ENCODE data around the gene SPDYA. TPM values are rescaled to one million over a fixed set of nuclear protein-coding genes. Genes with fewer than 3 reads are reported as not detected.

SPDYA gene
- total RNA-seq (1 to 10 TPM; 2.8 to 5.3 TPM), polyA plus RNA-seq (under 1 TPM in 1 of 2 donors, not detected in 1; 0.59 TPM)
- long read RNA-seq, donor 1, partial matches to known transcripts = 1 of 46 reads
- long read RNA-seq, donor 1, other reads (novel, unspliced or antisense) = 45 of 46 reads
- long read RNA-seq, donor 2, partial matches to known transcripts = 0 of 9 reads
- long read RNA-seq, donor 2, other reads (novel, unspliced or antisense) = 9 of 9 reads

DNA sequence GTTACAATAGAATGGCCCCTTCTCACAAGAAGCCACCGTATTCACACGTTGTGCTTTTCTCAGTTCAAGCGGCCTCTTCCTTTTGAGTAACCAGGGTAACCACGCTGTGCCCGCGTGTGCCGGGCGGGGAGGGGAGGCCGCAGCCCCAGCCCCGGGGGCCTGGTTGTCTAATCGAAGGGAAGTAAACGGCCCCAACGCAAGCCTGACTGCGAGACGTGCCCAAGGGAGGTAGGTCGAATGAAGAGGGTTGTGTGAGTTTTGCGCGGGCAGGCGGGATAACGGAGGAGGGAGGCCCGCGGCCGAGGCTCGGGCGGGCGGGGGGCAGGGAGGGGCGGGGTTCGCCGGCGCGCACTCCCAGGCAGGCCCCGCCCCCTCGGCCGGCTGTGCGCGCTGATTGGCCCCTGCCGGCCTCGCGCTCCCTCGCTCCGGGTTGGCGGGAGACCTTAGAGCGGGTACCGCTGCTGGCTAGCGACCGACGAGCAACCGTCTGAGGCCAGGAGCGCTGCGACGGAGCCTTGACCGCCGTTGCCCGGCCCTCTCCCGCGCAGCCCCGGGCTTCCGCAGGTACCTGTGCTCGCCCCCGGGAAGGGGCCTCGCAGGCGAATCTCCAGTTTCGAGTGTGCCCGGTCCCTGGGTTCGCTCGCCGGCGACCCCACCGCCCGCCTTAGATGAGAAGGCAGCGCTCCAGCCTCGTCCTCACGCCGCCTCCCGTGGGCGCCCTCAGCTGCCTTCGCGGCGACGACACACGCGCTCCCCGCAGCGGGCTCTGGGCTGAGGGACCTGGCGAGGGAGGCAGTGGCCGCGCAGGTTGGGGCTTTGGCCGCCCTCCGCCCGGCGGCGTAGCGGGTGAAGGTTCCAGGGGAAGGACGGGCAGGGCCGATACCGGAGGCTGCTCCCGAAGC is at the start of gene SPDYA:
Gene SPDYA, plus strand, starts transcription at position 451 of the 902 bp plus-strand sequence. CDS start 5,181 bp downstream, outside the sequence.
- H3K27me3 ChIP-seq (ENCODE audit: control insufficient read depth in 1 of 2, insufficient read depth in 2 of 2, low read length in 1 of 2) = no peaks in the 10 kb centered on the region
- H3K9me3 ChIP-seq (ENCODE audit: control insufficient read depth, low read length) = no peaks in the 10 kb centered on the region
- peak within 1 kb of the TSS in 1 of 2 donors; percentile 11 for H3K27ac ChIP-seq (ENCODE audit: low read depth in 1 of 2, low read length in 2 of 2)
- no peaks in the 10 kb centered on the region for H3K4me1 ChIP-seq (ENCODE audit: control insufficient read depth in 1 of 2, insufficient read depth in 2 of 2, low read length in 2 of 2)
- intact Hi-C loops (cut with DNase I) = no loop called here
- 2% methylated on average over 77 to 97 of the region's 97 CpGs for WGBS, 2 donors
- peak; percentile 93 for ATAC-seq (ENCODE audit: low FRiP score)
- H3K4me3 ChIP-seq (ENCODE audit: low read length in 2 of 2) = peak within 1 kb of the TSS; percentile 2 to 31
- H3K36me3 ChIP-seq (ENCODE audit: control insufficient read depth in 1 of 2, insufficient read depth in 2 of 2, low read length in 1 of 2) = no peaks in the 10 kb centered on the region
- DNase-seq = peak; percentile 88 to 94

DNA sequence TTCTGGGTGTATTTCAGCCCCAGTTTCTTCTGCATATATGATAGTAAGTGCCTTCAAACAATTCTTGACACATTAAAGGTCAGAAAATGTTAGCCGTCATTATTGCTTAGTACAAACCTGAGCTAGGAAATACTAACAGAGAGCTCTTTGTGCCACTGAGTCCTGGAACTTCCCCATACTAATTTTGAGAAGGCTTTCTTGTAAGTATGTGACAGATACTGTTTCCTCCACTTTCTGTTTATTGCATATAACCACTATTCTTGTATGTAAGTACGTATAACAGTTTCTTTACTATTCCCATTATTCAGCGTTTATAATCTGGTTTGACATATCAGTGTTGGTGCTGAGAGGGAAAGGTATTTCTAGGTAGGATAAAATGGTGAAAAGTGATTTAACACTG is 49.2 kb upstream of the SPDYA start:
- Histone ChIP-seq H3K9me3 (ENCODE audit: control insufficient read depth, low read length) (no peaks in the 10 kb centered on the region), H3K27ac (ENCODE audit: low read depth in 1 of 2, low read length in 2 of 2) (no peak overlapping the region), H3K4me1 (ENCODE audit: control insufficient read depth in 1 of 2, insufficient read depth in 2 of 2, low read length in 2 of 2) (peaks cover 0 to 12% of the 10 kb centered on the region in 2 donors), H3K27me3 (ENCODE audit: control insufficient read depth in 1 of 2, insufficient read depth in 2 of 2, low read length in 1 of 2) (no peaks in the 10 kb centered on the region), H3K4me3 (ENCODE audit: low read length in 2 of 2) (peak overlapping the region in 1 of 2 donors; percentile 41), H3K36me3 (ENCODE audit: control insufficient read depth in 1 of 2, insufficient read depth in 2 of 2, low read length in 1 of 2) (peaks cover 0 to 4% of the 10 kb centered on the region in 2 donors)
- ATAC-seq (ENCODE audit: low FRiP score) = no peak
- intact Hi-C loops (cut with DNase I) = no loop called here
- 28 to 38% methylated on average over 3 of the region's 3 CpGs for WGBS, 2 donors
- no peak for DNase-seq

DNA sequence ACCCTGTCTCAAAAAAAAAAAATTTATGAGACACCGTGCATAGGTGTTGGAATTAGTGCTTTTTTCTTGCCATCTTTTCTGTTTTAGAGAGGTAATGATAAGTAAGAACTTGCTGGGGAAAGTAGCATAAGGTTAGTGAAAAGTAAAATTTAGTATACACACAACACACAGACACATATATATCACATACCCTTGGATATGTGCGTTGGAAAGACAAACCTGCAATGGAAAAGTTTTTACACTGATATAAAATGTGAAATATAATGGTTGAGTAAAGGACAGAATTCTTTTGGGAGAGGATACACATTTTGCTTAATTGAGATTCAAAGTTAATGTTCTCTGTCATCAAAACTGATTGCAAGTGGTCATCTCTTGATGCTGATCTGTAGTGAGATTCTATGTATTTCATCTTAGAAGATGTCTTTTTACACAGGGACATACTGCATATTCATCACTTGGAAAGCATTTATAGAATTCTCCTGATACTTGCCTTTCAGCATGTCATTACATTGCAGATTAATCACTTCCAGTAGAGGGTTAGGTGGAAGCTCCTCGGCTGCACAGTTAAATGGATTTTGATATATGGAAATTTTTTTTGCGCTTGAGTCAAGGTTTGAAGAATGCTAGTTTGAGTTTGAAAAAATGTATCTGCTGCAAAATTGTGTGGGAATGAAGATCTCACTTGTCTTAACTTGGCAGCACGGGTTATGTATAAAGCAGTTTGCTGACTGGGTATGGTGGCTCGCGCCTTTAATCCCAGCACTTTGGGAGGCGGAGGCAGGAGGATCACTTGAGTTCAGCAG is 45.5 kb upstream of the SPDYA start:
- no peak for ATAC-seq (ENCODE audit: low FRiP score)
- H3K4me1 ChIP-seq (ENCODE audit: control insufficient read depth in 1 of 2, insufficient read depth in 2 of 2, low read length in 2 of 2) = peaks cover 2 to 8% of the 10 kb centered on the region in 2 donors

DNA sequence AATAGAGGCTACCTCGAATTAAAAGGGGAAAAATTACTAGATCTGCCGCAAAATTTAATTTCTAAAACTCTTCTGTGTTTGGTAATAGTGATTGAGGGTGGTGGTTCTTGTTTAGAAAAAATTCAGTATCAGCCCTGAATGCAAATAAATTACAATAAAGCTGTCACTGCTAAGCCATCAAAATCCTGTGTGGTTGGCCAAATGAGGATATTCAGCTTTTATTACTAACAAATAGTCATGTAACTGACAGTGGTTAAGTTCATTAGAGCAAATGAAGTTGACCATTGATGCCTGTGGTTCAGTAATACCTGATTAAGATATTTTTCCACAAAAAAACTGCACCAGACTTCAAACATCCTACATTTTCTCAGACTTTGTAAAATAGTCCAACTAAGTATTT is 44.6 kb upstream of the SPDYA start:
- intact Hi-C loops (cut with DNase I) = no loop called here
- Histone ChIP-seq H3K4me3 (ENCODE audit: low read length in 2 of 2) (no peak overlapping the region), H3K27me3 (ENCODE audit: control insufficient read depth in 1 of 2, insufficient read depth in 2 of 2, low read length in 1 of 2) (no peaks in the 10 kb centered on the region), H3K27ac (ENCODE audit: low read depth in 1 of 2, low read length in 2 of 2) (no peak overlapping the region), H3K9me3 (ENCODE audit: control insufficient read depth, low read length) (no peaks in the 10 kb centered on the region), H3K36me3 (ENCODE audit: control insufficient read depth in 1 of 2, insufficient read depth in 2 of 2, low read length in 1 of 2) (no peaks in the 10 kb centered on the region), H3K4me1 (ENCODE audit: control insufficient read depth in 1 of 2, insufficient read depth in 2 of 2, low read length in 2 of 2) (peaks cover 2 to 6% of the 10 kb centered on the region in 2 donors)
- DNase-seq = no peak
- no peak for ATAC-seq (ENCODE audit: low FRiP score)
- 53 to 61% methylated on average over 2 of the region's 2 CpGs for WGBS, 2 donors

More for the DNA sequence above, 45.5 kb upstream of the SPDYA start:
- intact Hi-C loops (cut with DNase I) = no loop called here
- Histone ChIP-seq H3K27ac (ENCODE audit: low read depth in 1 of 2, low read length in 2 of 2) (no peak overlapping the region), H3K4me3 (ENCODE audit: low read length in 2 of 2) (no peak overlapping the region), H3K36me3 (ENCODE audit: control insufficient read depth in 1 of 2, insufficient read depth in 2 of 2, low read length in 1 of 2) (peaks cover 0 to 2% of the 10 kb centered on the region in 2 donors), H3K27me3 (ENCODE audit: control insufficient read depth in 1 of 2, insufficient read depth in 2 of 2, low read length in 1 of 2) (no peaks in the 10 kb centered on the region), H3K9me3 (ENCODE audit: control insufficient read depth, low read length) (no peaks in the 10 kb centered on the region)
- WGBS, 2 donors = 42 to 47% methylated on average over 8 of the region's 8 CpGs
- no peak for DNase-seq

DNA sequence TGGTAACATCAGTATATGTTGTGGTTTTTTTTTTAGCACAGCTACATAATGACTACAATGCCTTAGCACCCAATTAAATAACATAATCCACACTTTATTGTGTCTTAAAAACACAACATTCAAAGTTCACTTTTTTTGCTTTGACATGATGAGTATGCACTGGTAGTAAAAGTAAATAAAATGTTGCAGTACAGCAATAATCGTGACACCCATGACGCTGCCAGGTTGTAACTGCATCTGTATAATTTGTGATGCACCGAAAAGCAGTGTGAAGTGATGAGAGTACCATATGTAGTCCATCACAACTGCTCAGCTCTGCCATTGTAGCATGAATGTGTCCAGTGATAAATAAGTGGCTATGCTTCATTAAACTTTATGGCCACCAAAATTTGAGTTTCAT is 43.3 kb upstream of the SPDYA start:
- H3K36me3 ChIP-seq (ENCODE audit: control insufficient read depth in 1 of 2, insufficient read depth in 2 of 2, low read length in 1 of 2) = no peaks in the 10 kb centered on the region
- H3K27me3 ChIP-seq (ENCODE audit: control insufficient read depth in 1 of 2, insufficient read depth in 2 of 2, low read length in 1 of 2) = no peaks in the 10 kb centered on the region
- H3K27ac ChIP-seq (ENCODE audit: low read depth in 1 of 2, low read length in 2 of 2) = no peak overlapping the region
- WGBS, 2 donors = 44 to 50% methylated on average over 3 of the region's 3 CpGs
- DNase-seq (no peak), ATAC-seq (ENCODE audit: low FRiP score) (no peak)
- peaks cover 2 to 4% of the 10 kb centered on the region in 2 donors for H3K4me1 ChIP-seq (ENCODE audit: control insufficient read depth in 1 of 2, insufficient read depth in 2 of 2, low read length in 2 of 2)
- intact Hi-C loops (cut with DNase I) = no loop called here
- H3K9me3 ChIP-seq (ENCODE audit: control insufficient read depth, low read length) = no peaks in the 10 kb centered on the region
- no peak overlapping the region for H3K4me3 ChIP-seq (ENCODE audit: low read length in 2 of 2)

DNA sequence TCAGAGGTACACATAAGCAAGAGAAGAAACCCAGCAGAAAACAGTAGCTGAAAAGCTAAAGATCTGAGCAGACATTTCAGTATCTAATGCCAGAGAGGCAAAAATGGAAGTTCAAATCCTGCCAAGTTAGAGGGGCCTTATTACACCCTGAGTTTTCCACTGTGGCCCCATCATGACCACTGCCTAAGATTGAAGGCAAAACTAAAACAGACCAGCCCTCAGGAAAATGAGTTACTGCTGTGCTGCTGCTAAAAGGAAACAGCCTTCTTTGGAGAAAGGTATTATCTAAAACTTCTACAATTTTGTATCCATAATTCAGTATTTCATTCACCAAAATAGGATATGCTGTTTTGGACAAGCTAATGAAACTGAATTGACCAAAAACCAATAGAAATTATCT is 42.2 kb upstream of the SPDYA start:
- H3K4me1 ChIP-seq (ENCODE audit: control insufficient read depth in 1 of 2, insufficient read depth in 2 of 2, low read length in 2 of 2) = peaks cover 2 to 4% of the 10 kb centered on the region in 2 donors
- H3K9me3 ChIP-seq (ENCODE audit: control insufficient read depth, low read length) = no peaks in the 10 kb centered on the region
- H3K27ac ChIP-seq (ENCODE audit: low read depth in 1 of 2, low read length in 2 of 2) = no peak overlapping the region
- H3K4me3 ChIP-seq (ENCODE audit: low read length in 2 of 2) = no peak overlapping the region
- ATAC-seq (ENCODE audit: low FRiP score) = no peak
- DNase-seq = no peak
- H3K27me3 ChIP-seq (ENCODE audit: control insufficient read depth in 1 of 2, insufficient read depth in 2 of 2, low read length in 1 of 2) = no peaks in the 10 kb centered on the region
- no peaks in the 10 kb centered on the region for H3K36me3 ChIP-seq (ENCODE audit: control insufficient read depth in 1 of 2, insufficient read depth in 2 of 2, low read length in 1 of 2)
- intact Hi-C loops (cut with DNase I) = no loop called here

DNA sequence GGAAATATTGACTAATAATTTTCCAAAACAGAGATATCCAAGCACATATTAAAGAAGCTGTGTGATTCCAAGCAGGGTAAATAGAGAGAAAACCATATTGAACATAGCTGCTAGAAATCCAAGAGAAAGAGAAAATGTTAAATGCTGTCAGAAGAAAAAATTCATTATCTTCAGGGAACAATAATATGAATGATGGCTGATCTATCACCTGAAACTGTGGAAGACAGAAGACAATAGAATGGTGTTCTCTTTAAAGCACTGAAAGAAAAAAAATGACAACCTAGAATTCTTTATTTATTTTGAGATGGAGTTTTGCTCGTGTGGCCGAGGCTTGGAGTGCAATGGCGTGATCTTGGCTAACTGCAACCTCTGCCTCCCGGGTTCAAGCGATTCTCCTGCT is 41.7 kb upstream of the SPDYA start:
- ATAC-seq (ENCODE audit: low FRiP score) = no peak
- H3K36me3 ChIP-seq (ENCODE audit: control insufficient read depth in 1 of 2, insufficient read depth in 2 of 2, low read length in 1 of 2) = no peaks in the 10 kb centered on the region
- no peak overlapping the region for H3K4me3 ChIP-seq (ENCODE audit: low read length in 2 of 2)
- H3K9me3 ChIP-seq (ENCODE audit: control insufficient read depth, low read length) = no peaks in the 10 kb centered on the region
- H3K27ac ChIP-seq (ENCODE audit: low read depth in 1 of 2, low read length in 2 of 2) = no peak overlapping the region
- DNase-seq = no peak
- WGBS, 2 donors = 55 to 59% methylated on average over 5 of the region's 5 CpGs
- H3K27me3 ChIP-seq (ENCODE audit: control insufficient read depth in 1 of 2, insufficient read depth in 2 of 2, low read length in 1 of 2) = no peaks in the 10 kb centered on the region
- intact Hi-C loops (cut with DNase I) = no loop called here
- peaks cover 2 to 4% of the 10 kb centered on the region in 2 donors for H3K4me1 ChIP-seq (ENCODE audit: control insufficient read depth in 1 of 2, insufficient read depth in 2 of 2, low read length in 2 of 2)

DNA sequence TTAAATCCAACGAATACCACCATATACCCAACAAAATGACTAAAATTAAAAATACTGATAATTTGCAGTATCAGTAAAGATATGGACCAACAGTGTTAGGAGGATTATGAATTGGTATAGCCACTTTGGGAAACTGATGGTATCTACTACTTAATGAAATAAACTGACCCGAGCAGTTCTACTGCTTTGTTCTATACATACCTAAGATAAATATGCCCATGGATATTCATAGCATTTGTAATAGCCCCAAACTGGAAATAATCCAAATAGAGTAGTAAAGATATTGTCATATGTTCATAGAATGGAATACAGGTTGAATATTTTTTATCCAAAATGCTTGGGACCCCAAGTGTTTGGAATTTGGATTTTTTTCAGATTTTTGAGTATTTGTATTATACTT is 38.3 kb upstream of the SPDYA start:
- DNase-seq = no peak
- H3K4me3 ChIP-seq (ENCODE audit: low read length in 2 of 2) = no peak overlapping the region
- no peaks in the 10 kb centered on the region for H3K9me3 ChIP-seq (ENCODE audit: control insufficient read depth, low read length)
- intact Hi-C loops (cut with DNase I) = no loop called here
- H3K27ac ChIP-seq (ENCODE audit: low read depth in 1 of 2, low read length in 2 of 2) = no peak overlapping the region
- WGBS, 2 donors = 34 to 44% methylated on average over 2 of the region's 2 CpGs
- ATAC-seq (ENCODE audit: low FRiP score) = no peak
- H3K36me3 ChIP-seq (ENCODE audit: control insufficient read depth in 1 of 2, insufficient read depth in 2 of 2, low read length in 1 of 2) = no peaks in the 10 kb centered on the region
- no peaks in the 10 kb centered on the region for H3K27me3 ChIP-seq (ENCODE audit: control insufficient read depth in 1 of 2, insufficient read depth in 2 of 2, low read length in 1 of 2)
- H3K4me1 ChIP-seq (ENCODE audit: control insufficient read depth in 1 of 2, insufficient read depth in 2 of 2, low read length in 2 of 2) = peaks cover 2 to 4% of the 10 kb centered on the region in 2 donors

Measured in aorta (tissue), 5 donors.